Ovary (tissue), 9 donors: ENCODE measurements around the gene IL17REL. TPM values are rescaled to one million over a fixed set of nuclear protein-coding genes. Genes with fewer than 3 reads are reported as not detected.

Experiments
- DNase-seq, 5 donors: peaks; one replicate each; pipeline ENCODE4 v3.0.0-alpha.2; 2019 to 2020
- H3K27ac ChIP-seq, 2 donors: fragments of 200-600 bp; one replicate each; pipeline versions ENCODE4 v1.5.1 to v1.8.0; 2019 to 2022
- H3K27me3 ChIP-seq: fragments of 200-600 bp; one replicate; pipeline ENCODE4 v1.8.0; 2022
- H3K36me3 ChIP-seq: fragments of 200-600 bp; sonication (generic); one replicate; pipeline ENCODE4 v1.5.1; 2019
- H3K4me1 ChIP-seq: one replicate; pipeline ENCODE4 v1.8.1; 2013; ENCODE audit warnings: mild to moderate bottlenecking, moderate library complexity; ENCODE audit not compliant: insufficient read depth
- H3K4me3 ChIP-seq: fragments of 200-600 bp; sonication (generic); one replicate; pipeline ENCODE4 v1.5.1; 2017
- H3K9me3 ChIP-seq, 2 donors: fragments of 200-600 bp in 1 of 2; sonication (generic) in 1 of 2; one replicate each; pipeline versions ENCODE4 v1.5.1 to v1.8.1; 2013 to 2019; ENCODE audit warnings: mild to moderate bottlenecking in 1 of 2, moderate library complexity in 1 of 2
- CTCF ChIP-seq, 3 donors: fragments of 450-650 bp in 2 of 3; fragments of 200-600 bp in 1 of 3; IDR thresholded peaks; one replicate each; pipeline versions ENCODE4 v1.5.1 to v1.8.0; 2016 to 2022; ENCODE audit warnings: antibody characterized with exemption in 3 of 3, mild to moderate bottlenecking in 1 of 3
- EP300 ChIP-seq: sonication (generic); formaldehyde crosslinking; IDR thresholded peaks from one replicate; pipeline ENCODE4 v1.6.1; 2017; ENCODE audit warnings: antibody characterized with exemption
- POLR2A ChIP-seq: fragments of 450-650 bp; IDR thresholded peaks from one replicate; pipeline ENCODE4 v1.6.1; 2017; ENCODE audit warnings: antibody characterized with exemption, mild to moderate bottlenecking, moderate library complexity
- WGBS, 3 donors: extraction: QIAGEN DNeasy Blood & Tissue Kit in 1 of 3; methylation state at CpG; one replicate each; pipeline versions ENCODE4 v1.1.5 to v1.1.7; 2013 to 2017; 5-methylcytosine and 5-hydroxymethylcytosine counted together
- intact Hi-C, 4 donors: fragments of 100-400 bp; cut with DNase I; formaldehyde crosslinking; loops; one replicate each; pipeline versions ENCODE4 v1.11.0 to v1.15.1; 2022 to 2023
- polyA plus RNA-seq, 2 donors: library from polyadenylated mRNA; stranded (reverse); fragments of 200-250 nt in 1 of 2; fragments of 350-450 nt in 1 of 2; fragmentation: Illumina TruSeq in 1 of 2; extraction: RNeasy Lipid Tissue Mini Kit (QIAGEN cat#74804) in 1 of 2; gene quantifications; one replicate each; pipeline ENCODE4 v1.2.3, GENCODE V29; 2013 to 2014
- total RNA-seq, 7 donors: library from RNA; depleted of rRNA in 2 of 7; stranded (reverse); fragments of >200 nt in 2 of 7; fragmentation: NEBNext Ultra II Directional in 3 of 7; extraction: Animal tissue kit (Norgen Biotek cat#: 25700) in 3 of 7; gene quantifications; one replicate each; pipeline versions ENCODE4 v1.1.0 to v1.2.4, GENCODE V29; 2016 to 2023
- donor health status: DM: no; HTN: no; CAD: no; lungs with moderate emphysema.
- donor health status: DM: no; HTN: no; CAD: no.
- donor health status: Bipolar disorder and iron deficiency.
- donor health status: DM: yes; HTN: yes; CAD: no.
- donor health status: DM: no; HTN: no; CAD: no.
- donor health status: DM: yes; HTN: yes; CAD: no.

IL17REL gene
- total and polyA plus RNA-seq, 9 donors, result 0.05 to 0.18 (median 0.10) TPM; not detected in 5

- TF ChIP-seq CTCF (IDR thresholded peaks at IDR 0.05) (no peak), EP300 (no peak), POLR2A (no peak)
- DNase-seq, result no peak
- Histone ChIP-seq H3K9me3 (no peaks in the 10 kb centered on the region), H3K36me3 (no peaks in the 10 kb centered on the region), H3K4me1 (peaks cover 4% of the 10 kb centered on the region), H3K27ac (no peak overlapping the region), H3K27me3 (no peaks in the 10 kb centered on the region), H3K4me3 (no peak overlapping the region)
- 72 to 75% (median 74%) methylated on average over 7 of the region's 7 CpGs for WGBS, 3 donors
- intact Hi-C loops, result no loop called here
Observed at GRCh38 chr22:50059881-50060262, 47.3 kb upstream of the IL17REL start.

- intact Hi-C loops, result no loop called here
- Histone ChIP-seq H3K4me3 (no peak overlapping the region), H3K27me3 (no peaks in the 10 kb centered on the region), H3K36me3 (no peaks in the 10 kb centered on the region), H3K27ac (no peak overlapping the region), H3K9me3 (no peaks in the 10 kb centered on the region), H3K4me1 (peaks cover 4% of the 10 kb centered on the region)
- no peak for TF ChIP-seq CTCF (IDR thresholded peaks at IDR 0.05)
- no peak for TF ChIP-seq POLR2A
- TF ChIP-seq EP300, result no peak
- no peak for DNase-seq
- WGBS, 3 donors, result 6 to 10% (median 7%) methylated on average over 25 to 31 of the region's 31 CpGs
Observed at GRCh38 chr22:50058906-50059880, 46.6 kb upstream of the IL17REL start.

- Histone ChIP-seq H3K27me3 (no peaks in the 10 kb centered on the region), H3K4me1 (peaks cover 4% of the 10 kb centered on the region), H3K9me3 (no peaks in the 10 kb centered on the region), H3K36me3 (no peaks in the 10 kb centered on the region), H3K4me3 (no peak within 1 kb of the TSS), H3K27ac (no peak within 1 kb of the TSS)
- intact Hi-C loops, result no loop called here
- TF ChIP-seq CTCF (IDR thresholded peaks at IDR 0.05), result no peak
- TF ChIP-seq EP300, result no peak
- TF ChIP-seq POLR2A, result no peak
- WGBS, 3 donors, result 5 to 13% (median 7%) methylated on average over 39 to 102 of the region's 102 CpGs
- no peak for DNase-seq
Observed at GRCh38 chr22:50058061-50058905, 45.7 kb upstream of the IL17REL start, which contains the start of gene TTLL8. TTLL8 (minus strand) TSS chr22:50058298.

GRCh38 chr22:50057278-50058060 lies 44.9 kb upstream of the IL17REL start:
- no peak overlapping the region for H3K4me3 ChIP-seq
- intact Hi-C loops, result no loop called here
- no peak for TF ChIP-seq POLR2A
- TF ChIP-seq CTCF (IDR thresholded peaks at IDR 0.05), result no peak
- TF ChIP-seq EP300, result no peak
- WGBS, 3 donors, result 74 to 82% (median 80%) methylated on average over 14 of the region's 14 CpGs
- H3K36me3 ChIP-seq, result no peaks in the 10 kb centered on the region
- no peaks in the 10 kb centered on the region for H3K27me3 ChIP-seq
- H3K27ac ChIP-seq, result no peak overlapping the region
- no peak for DNase-seq
- H3K9me3 ChIP-seq, result no peaks in the 10 kb centered on the region
- peaks cover 4% of the 10 kb centered on the region for H3K4me1 ChIP-seq
